Measurements from ENCODE around the gene GLIS1. TPM values are rescaled to one million over a fixed set of nuclear protein-coding genes. Genes with fewer than 3 reads are reported as not detected.

The GLIS1 gene
- total and polyA plus RNA-seq, 9 donors = 0.12 to 2.9 (median 0.48) TPM; not detected in 1

DNA sequence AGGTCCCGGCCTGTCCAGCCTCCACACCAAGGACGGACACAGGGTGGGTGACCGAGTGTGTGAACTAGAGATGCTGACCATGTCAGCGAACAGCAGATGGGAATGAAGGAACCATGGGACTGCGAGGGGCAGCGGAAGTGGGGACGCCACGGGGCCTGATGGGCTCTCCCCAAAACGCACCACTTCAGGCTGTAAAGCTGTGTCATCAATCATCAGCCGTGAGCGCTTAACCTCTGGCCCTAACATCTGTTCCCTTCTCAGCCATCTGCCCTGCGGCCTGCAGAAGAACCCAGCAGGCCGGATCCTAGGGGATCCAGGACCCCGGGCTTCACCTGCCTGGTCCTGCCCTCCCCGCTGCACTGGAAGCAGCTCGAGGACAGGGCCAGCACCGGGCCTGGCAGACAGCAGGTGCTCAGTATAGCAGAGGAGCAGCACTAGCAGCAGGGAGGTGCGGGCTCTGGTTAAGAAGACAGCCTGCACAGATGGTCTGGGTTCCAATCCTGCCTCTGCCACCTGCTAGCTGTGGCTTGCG is 221.1 kb downstream of the GLIS1 start:
- TF ChIP-seq EP300 (IDR thresholded peaks at IDR 0.05) (no peak), POLR2A (IDR thresholded peaks at IDR 0.05) (no peak)
- TF ChIP-seq, protein P1, sequence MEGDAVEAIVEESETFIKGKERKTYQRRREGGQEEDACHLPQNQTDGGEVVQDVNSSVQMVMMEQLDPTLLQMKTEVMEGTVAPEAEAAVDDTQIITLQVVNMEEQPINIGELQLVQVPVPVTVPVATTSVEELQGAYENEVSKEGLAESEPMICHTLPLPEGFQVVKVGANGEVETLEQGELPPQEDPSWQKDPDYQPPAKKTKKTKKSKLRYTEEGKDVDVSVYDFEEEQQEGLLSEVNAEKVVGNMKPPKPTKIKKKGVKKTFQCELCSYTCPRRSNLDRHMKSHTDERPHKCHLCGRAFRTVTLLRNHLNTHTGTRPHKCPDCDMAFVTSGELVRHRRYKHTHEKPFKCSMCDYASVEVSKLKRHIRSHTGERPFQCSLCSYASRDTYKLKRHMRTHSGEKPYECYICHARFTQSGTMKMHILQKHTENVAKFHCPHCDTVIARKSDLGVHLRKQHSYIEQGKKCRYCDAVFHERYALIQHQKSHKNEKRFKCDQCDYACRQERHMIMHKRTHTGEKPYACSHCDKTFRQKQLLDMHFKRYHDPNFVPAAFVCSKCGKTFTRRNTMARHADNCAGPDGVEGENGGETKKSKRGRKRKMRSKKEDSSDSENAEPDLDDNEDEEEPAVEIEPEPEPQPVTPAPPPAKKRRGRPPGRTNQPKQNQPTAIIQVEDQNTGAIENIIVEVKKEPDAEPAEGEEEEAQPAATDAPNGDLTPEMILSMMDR (IDR thresholded peaks at IDR 0.05) = no peak
- intact Hi-C loops (cut with DNase I) = no loop called here
- no peaks in the 10 kb centered on the region for H3K27me3 ChIP-seq
- no peaks in the 10 kb centered on the region for H3K9me3 ChIP-seq
- H3K4me1 ChIP-seq (ENCODE audit: insufficient read depth) = peaks cover 4% of the 10 kb centered on the region
- WGBS, 3 donors = 87 to 91% (median 89%) methylated on average over 19 of the region's 19 CpGs
- no peak for DNase-seq
- H3K4me3 ChIP-seq = no peak overlapping the region
- H3K27ac ChIP-seq = no peak overlapping the region
- H3K36me3 ChIP-seq = no peaks in the 10 kb centered on the region

- peaks cover 4% of the 10 kb centered on the region for H3K4me1 ChIP-seq (ENCODE audit: insufficient read depth)
- 96 to 97% (median 97%) methylated on average over 7 of the region's 7 CpGs for WGBS, 3 donors
- no peaks in the 10 kb centered on the region for H3K9me3 ChIP-seq
- H3K4me3 ChIP-seq = no peak overlapping the region
- no peak for DNase-seq
- H3K27ac ChIP-seq = no peak overlapping the region
- intact Hi-C loops (cut with DNase I) = no loop called here
- no peaks in the 10 kb centered on the region for H3K36me3 ChIP-seq
- TF ChIP-seq POLR2A (IDR thresholded peaks at IDR 0.05) = no peak
- TF ChIP-seq, protein P1 (IDR thresholded peaks at IDR 0.05) = no peak
- TF ChIP-seq EP300 (IDR thresholded peaks at IDR 0.05) = no peak
- no peaks in the 10 kb centered on the region for H3K27me3 ChIP-seq
Measured at GRCh38 chr1:53517109-53517508, 221.9 kb downstream of the GLIS1 start.

GRCh38 chr1:53516181-53516580 is 222.8 kb downstream of the GLIS1 start:
- no peaks in the 10 kb centered on the region for H3K9me3 ChIP-seq
- H3K4me3 ChIP-seq = no peak overlapping the region
- TF ChIP-seq EP300 (IDR thresholded peaks at IDR 0.05) = no peak
- TF ChIP-seq POLR2A (IDR thresholded peaks at IDR 0.05) = no peak
- TF ChIP-seq, protein P1 (IDR thresholded peaks at IDR 0.05) = no peak
- no peak for DNase-seq
- no peak overlapping the region for H3K27ac ChIP-seq
- no peaks in the 10 kb centered on the region for H3K36me3 ChIP-seq
- intact Hi-C loops (cut with DNase I) = no loop called here
- H3K4me1 ChIP-seq (ENCODE audit: insufficient read depth) = peaks cover 4% of the 10 kb centered on the region
- 93 to 97% (median 94%) methylated on average over 7 of the region's 7 CpGs for WGBS, 3 donors
- no peaks in the 10 kb centered on the region for H3K27me3 ChIP-seq

DNA sequence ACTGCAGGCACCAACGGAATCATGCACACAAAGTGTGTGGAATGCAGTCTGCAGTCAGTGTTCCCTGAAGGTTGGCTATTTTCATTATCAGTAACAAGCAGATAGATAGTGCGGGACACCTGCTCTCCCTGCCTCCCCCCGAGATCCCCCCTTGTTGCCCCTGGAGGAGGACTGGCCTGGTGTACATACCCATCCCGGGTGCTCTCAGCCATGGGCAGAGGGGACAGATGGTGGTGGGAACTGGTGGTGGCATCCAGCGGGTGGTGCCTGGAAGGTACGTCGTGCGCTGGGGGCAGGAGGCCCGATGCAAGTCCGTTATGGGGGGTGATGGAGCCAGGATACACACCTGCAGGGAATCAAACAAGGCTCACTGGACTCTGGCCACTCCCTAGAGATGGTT is 224.5 kb downstream of the GLIS1 start:
- intact Hi-C loops (cut with DNase I) = no loop called here
- WGBS, 3 donors = 78 to 88% (median 81%) methylated on average over 10 of the region's 10 CpGs
- TF ChIP-seq EP300 (IDR thresholded peaks at IDR 0.05) (no peak), POLR2A (IDR thresholded peaks at IDR 0.05) (no peak)
- TF ChIP-seq, protein P1 (IDR thresholded peaks at IDR 0.05) = no peak

More for the DNA sequence above, 224.5 kb downstream of the GLIS1 start:
- no peak for DNase-seq
- Histone ChIP-seq H3K27ac (no peak overlapping the region), H3K9me3 (no peaks in the 10 kb centered on the region), H3K27me3 (no peaks in the 10 kb centered on the region), H3K36me3 (no peaks in the 10 kb centered on the region), H3K4me1 (ENCODE audit: insufficient read depth) (peaks cover 2% of the 10 kb centered on the region), H3K4me3 (no peak overlapping the region)

Data from ovary (tissue), 9 donors.